Neuronal stem cell (in vitro differentiated cells): ENCODE results near the gene RPL21.
"Not testable (repeated sequence)": the region's sequence is repeated elsewhere in the genome, so short reads cannot be mapped to it uniquely, and the experiment has no call there.

ENCODE experiments used
- DNase-seq: peaks from one replicate; pipeline ENCODE4 v3.0.0-alpha.2; 2013; ENCODE audit warnings: low spot score
- H2AFZ ChIP-seq: one replicate; pipeline ENCODE4 v1.6.1; 2013; ENCODE audit warnings: mild to moderate bottlenecking, low read length, inconsistent platforms
- H2AK5ac ChIP-seq: 2 replicates; pipeline ENCODE4 v1.6.1; 2013; ENCODE audit warnings: low read depth, mild to moderate bottlenecking, inconsistent platforms, low read length, moderate library complexity, mixed read lengths
- H2BK120ac ChIP-seq: 2 replicates; pipeline ENCODE4 v1.6.1; 2013; ENCODE audit warnings: low read depth, mild to moderate bottlenecking, inconsistent platforms, low read length, moderate library complexity, mixed read lengths
- H2BK12ac ChIP-seq: one replicate; pipeline ENCODE4 v1.6.1; 2013; ENCODE audit warnings: low read length, inconsistent platforms
- H2BK15ac ChIP-seq: 2 replicates; pipeline ENCODE4 v1.6.1; 2013; ENCODE audit warnings: mild to moderate bottlenecking, low read length, inconsistent platforms, mixed read lengths
- H2BK5ac ChIP-seq: one replicate; pipeline ENCODE4 v1.6.1; 2013; ENCODE audit warnings: inconsistent platforms, mild to moderate bottlenecking, low read length, moderate library complexity
- H3K14ac ChIP-seq: one replicate; pipeline ENCODE4 v1.6.1; 2013; ENCODE audit warnings: low read length, inconsistent platforms
- H3K18ac ChIP-seq: 2 replicates; pipeline ENCODE4 v1.6.1; 2013; ENCODE audit warnings: low read length, inconsistent platforms
- H3K23ac ChIP-seq: 2 replicates; pipeline ENCODE4 v1.6.1; 2013; ENCODE audit warnings: low read depth, mild to moderate bottlenecking, mixed read lengths, low read length, inconsistent platforms; ENCODE audit not compliant: poor library complexity
- H3K27ac ChIP-seq: replicated peaks from 3 replicates; pipeline ENCODE4 v1.5.1; 2013; ENCODE audit warnings: low read length, inconsistent platforms
- H3K27me3 ChIP-seq, 3 experiments: 2 replicates each; pipeline ENCODE4 v1.6.1; 2013; ENCODE audit warnings: low read length in 3 of 3, mild to moderate bottlenecking in 2 of 3, inconsistent platforms in 1 of 3, low read depth in 1 of 3, mixed read lengths in 1 of 3, moderate library complexity in 1 of 3; ENCODE audit not compliant: control insufficient read depth in 3 of 3, insufficient read depth in 3 of 3
- H3K36me3 ChIP-seq, 2 donors: replicated peaks in 1 of 2; 2 replicates each; pipeline ENCODE4 v1.6.1; 2013; ENCODE audit warnings: low read length in 2 of 2; ENCODE audit not compliant: control insufficient read depth in 2 of 2, insufficient read depth in 2 of 2
- H3K4ac ChIP-seq: 2 replicates; pipeline ENCODE4 v1.6.1; 2013; ENCODE audit warnings: inconsistent platforms, mild to moderate bottlenecking, low read length, moderate library complexity
- H3K4me1 ChIP-seq, 2 donors: 1 replicate in 1 of 2; 2 replicates in 1 of 2; pipeline ENCODE4 v1.6.1; 2013; ENCODE audit warnings: low read length in 2 of 2, low read depth in 1 of 2; ENCODE audit not compliant: control insufficient read depth in 2 of 2, insufficient read depth in 1 of 2
- H3K4me2 ChIP-seq: one replicate; pipeline ENCODE4 v1.6.1; 2013; ENCODE audit warnings: mild to moderate bottlenecking, low read length, inconsistent platforms; ENCODE audit not compliant: insufficient read depth, poor library complexity, severe bottlenecking
- H3K4me3 ChIP-seq, 2 donors: 2 replicates each; pipeline ENCODE4 v1.5.1; 2013; ENCODE audit warnings: low read length in 2 of 2, mild to moderate bottlenecking in 2 of 2, inconsistent platforms in 1 of 2, moderate library complexity in 1 of 2
- H3K79me1 ChIP-seq: one replicate; pipeline ENCODE4 v1.6.1; 2013; ENCODE audit warnings: low read depth, mild to moderate bottlenecking, inconsistent platforms, low read length, moderate library complexity
- H3K9ac ChIP-seq: one replicate; pipeline ENCODE4 v1.6.1; 2013; ENCODE audit warnings: mild to moderate bottlenecking, low read depth, low read length, inconsistent platforms; ENCODE audit not compliant: poor library complexity
- H3K9me3 ChIP-seq, 2 donors: replicated peaks in 1 of 2; 2 replicates each; pipeline versions ENCODE3 to v1.6.1; 2013; ENCODE audit warnings: low read length in 2 of 2, mild to moderate bottlenecking in 2 of 2, inconsistent platforms in 1 of 2, low read depth in 1 of 2, mixed read lengths in 1 of 2, moderate library complexity in 1 of 2; ENCODE audit not compliant: control insufficient read depth in 2 of 2, insufficient read depth in 1 of 2
- H4K8ac ChIP-seq: one replicate; pipeline ENCODE4 v1.6.1; 2013; ENCODE audit warnings: low read depth, mild to moderate bottlenecking, inconsistent platforms, low read length, moderate library complexity
- H4K91ac ChIP-seq: one replicate; pipeline ENCODE4 v1.6.1; 2013; ENCODE audit warnings: low read length, low read depth, mild to moderate bottlenecking, inconsistent platforms; ENCODE audit not compliant: poor library complexity
- WGBS, 2 donors: extraction: QIAGEN DNeasy Blood & Tissue Kit; methylation state at CpG; one replicate each; pipeline ENCODE4 v1.1.7; 2013; ENCODE audit warnings: missing lambda C conversion rate in 2 of 2, mixed read lengths in 1 of 2; ENCODE audit not compliant: insufficient read length in 2 of 2, insufficient replicate concordance in 1 of 2; ENCODE audit errors: extremely low coverage in 2 of 2; 5-methylcytosine and 5-hydroxymethylcytosine counted together

RPL21 gene

GRCh38 chr13:27289011-27289665 is 37.8 kb downstream of the RPL21 start:
- Histone ChIP-seq H3K4ac (no peak overlapping the region), H3K9ac (no peak overlapping the region), H2BK5ac (no peak overlapping the region), H3K27ac (no peak overlapping the region), H3K9me3 (no peaks in the 10 kb centered on the region), H3K27me3 (peaks cover 0 to 7% (median 0%) of the 10 kb centered on the region in 3 experiments), H4K91ac (no peak overlapping the region), H3K36me3 (no peaks in the 10 kb centered on the region), H2BK120ac (no peak overlapping the region), H3K4me3 (no peak overlapping the region), H3K4me1 (no peaks in the 10 kb centered on the region), H2AK5ac (no peak overlapping the region), H4K8ac (no peak overlapping the region), H2AFZ (no peak overlapping the region), H2BK12ac (no peak overlapping the region), H3K4me2 (no peak overlapping the region), H3K14ac (no peak overlapping the region), H3K18ac (no peak overlapping the region), H3K79me1 (no peaks in the 10 kb centered on the region), H2BK15ac (no peak overlapping the region), H3K23ac (no peak overlapping the region)
- no peak for DNase-seq
- no CpG with 5 or more reads among the region's 2 CpGs for WGBS, 2 donors

GRCh38 chr13:27290715-27291114 is 39.4 kb downstream of the RPL21 start:
- H2AK5ac ChIP-seq = no peak overlapping the region

GRCh38 chr13:27291967-27292366 is 40.6 kb downstream of the RPL21 start:
- not testable (repeated sequence) for DNase-seq, H2BK12ac ChIP-seq, H3K23ac ChIP-seq, H3K9ac ChIP-seq, H3K9me3 ChIP-seq, H2BK15ac ChIP-seq, H2AFZ ChIP-seq, H3K27ac ChIP-seq, H3K4ac ChIP-seq, H2BK5ac ChIP-seq, H2AK5ac ChIP-seq, H3K4me1 ChIP-seq, H3K36me3 ChIP-seq, H3K18ac ChIP-seq, H4K8ac ChIP-seq, H3K79me1 ChIP-seq, H2BK120ac ChIP-seq, H3K4me3 ChIP-seq, H3K14ac ChIP-seq, H4K91ac ChIP-seq, H3K4me2 ChIP-seq, H3K27me3 ChIP-seq
- no CpG with 5 or more reads among the region's 8 CpGs for WGBS, 2 donors

More at GRCh38 chr13:27290715-27291114, 39.4 kb downstream of the RPL21 start:
- Histone ChIP-seq H3K14ac (no peak overlapping the region), H2BK15ac (no peak overlapping the region), H3K9ac (no peak overlapping the region), H4K8ac (no peak overlapping the region), H3K4me3 (no peak overlapping the region), H3K27me3 (peaks cover 0 to 7% (median 0%) of the 10 kb centered on the region in 3 experiments), H3K18ac (no peak overlapping the region), H3K23ac (no peak overlapping the region), H2BK5ac (no peak overlapping the region), H3K4ac (no peak overlapping the region), H3K79me1 (no peaks in the 10 kb centered on the region), H2AFZ (no peak overlapping the region), H3K4me1 (no peaks in the 10 kb centered on the region), H3K36me3 (no peaks in the 10 kb centered on the region), H4K91ac (no peak overlapping the region), H3K27ac (no peak overlapping the region), H3K9me3 (no peaks in the 10 kb centered on the region), H2BK120ac (no peak overlapping the region), H3K4me2 (no peak overlapping the region), H2BK12ac (no peak overlapping the region)
- no CpG with 5 or more reads among the region's 4 CpGs for WGBS, 2 donors
- DNase-seq = no peak

GRCh38 chr13:27293076-27293691 is 41.8 kb downstream of the RPL21 start:
- WGBS, 2 donors = no CpG with 5 or more reads among the region's 8 CpGs
- H2BK15ac ChIP-seq = no peak overlapping the region
- no peak overlapping the region for H3K18ac ChIP-seq
- H3K27ac ChIP-seq = no peak overlapping the region
- H2BK5ac ChIP-seq = no peak overlapping the region
- no peak overlapping the region for H3K4me2 ChIP-seq
- H3K9me3 ChIP-seq = no peaks in the 10 kb centered on the region
- no peak overlapping the region for H3K9ac ChIP-seq
- no peak for DNase-seq
- no peak overlapping the region for H2AFZ ChIP-seq
- no peak overlapping the region for H4K8ac ChIP-seq
- no peak overlapping the region for H2BK12ac ChIP-seq
- no peaks in the 10 kb centered on the region for H3K36me3 ChIP-seq
- no peak overlapping the region for H3K4me3 ChIP-seq
- no peak overlapping the region for H2BK120ac ChIP-seq
- peaks cover 0 to 22% (median 0%) of the 10 kb centered on the region in 3 experiments for H3K27me3 ChIP-seq
- H3K79me1 ChIP-seq = no peaks in the 10 kb centered on the region
- H3K4me1 ChIP-seq = no peaks in the 10 kb centered on the region
- H3K4ac ChIP-seq = no peak overlapping the region
- no peak overlapping the region for H4K91ac ChIP-seq
- no peak overlapping the region for H3K14ac ChIP-seq
- no peak overlapping the region for H3K23ac ChIP-seq
- H2AK5ac ChIP-seq = no peak overlapping the region
